ENCODE measurements around the gene SIX3.

Gene SIX3

DNA sequence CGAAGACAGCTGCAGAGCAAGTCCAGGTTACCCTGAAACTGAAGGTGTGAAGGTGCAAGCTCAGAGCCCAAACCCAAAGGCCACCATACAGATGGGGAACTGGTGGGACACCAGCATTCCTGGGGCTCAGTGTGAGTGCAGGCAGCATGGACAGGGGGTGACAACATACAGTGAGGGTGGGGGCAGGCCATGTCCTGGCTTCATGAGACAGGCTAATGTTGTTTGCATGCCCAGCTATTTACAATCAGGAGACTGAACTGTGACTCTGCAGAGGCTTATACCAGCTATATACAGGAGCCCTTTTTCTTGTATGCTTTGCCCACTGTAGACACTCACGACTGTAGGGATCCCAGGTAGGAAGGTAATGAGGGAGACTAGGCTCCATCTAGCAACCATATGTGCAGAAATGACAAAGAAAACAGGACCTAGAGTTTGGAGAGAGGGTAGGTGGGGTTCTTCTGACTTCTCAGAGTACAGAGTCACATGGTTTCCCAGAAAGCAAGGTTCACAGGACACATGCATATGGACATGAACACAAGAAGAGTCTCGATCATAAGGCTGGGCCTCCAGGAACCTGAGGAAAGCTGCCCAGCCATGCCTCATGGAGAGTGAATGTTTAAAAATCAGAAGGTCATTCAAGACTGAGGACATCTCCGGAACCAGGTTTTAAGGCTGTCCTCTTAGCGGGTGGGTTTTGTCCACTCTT, 26.4 kb downstream of the SIX3 start:
- DNase-seq (ENCODE audit: low spot score): no peak
- in situ Hi-C loops (cut with MboI; ENCODE audit: low pct_unique_long_range_greater_than_20kb, low sequenced_read_pairs, unreplicated experiment): no loop called here
- TF ChIP-seq, protein P1, sequence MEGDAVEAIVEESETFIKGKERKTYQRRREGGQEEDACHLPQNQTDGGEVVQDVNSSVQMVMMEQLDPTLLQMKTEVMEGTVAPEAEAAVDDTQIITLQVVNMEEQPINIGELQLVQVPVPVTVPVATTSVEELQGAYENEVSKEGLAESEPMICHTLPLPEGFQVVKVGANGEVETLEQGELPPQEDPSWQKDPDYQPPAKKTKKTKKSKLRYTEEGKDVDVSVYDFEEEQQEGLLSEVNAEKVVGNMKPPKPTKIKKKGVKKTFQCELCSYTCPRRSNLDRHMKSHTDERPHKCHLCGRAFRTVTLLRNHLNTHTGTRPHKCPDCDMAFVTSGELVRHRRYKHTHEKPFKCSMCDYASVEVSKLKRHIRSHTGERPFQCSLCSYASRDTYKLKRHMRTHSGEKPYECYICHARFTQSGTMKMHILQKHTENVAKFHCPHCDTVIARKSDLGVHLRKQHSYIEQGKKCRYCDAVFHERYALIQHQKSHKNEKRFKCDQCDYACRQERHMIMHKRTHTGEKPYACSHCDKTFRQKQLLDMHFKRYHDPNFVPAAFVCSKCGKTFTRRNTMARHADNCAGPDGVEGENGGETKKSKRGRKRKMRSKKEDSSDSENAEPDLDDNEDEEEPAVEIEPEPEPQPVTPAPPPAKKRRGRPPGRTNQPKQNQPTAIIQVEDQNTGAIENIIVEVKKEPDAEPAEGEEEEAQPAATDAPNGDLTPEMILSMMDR (IDR thresholded peaks at IDR 0.05; ENCODE audit: extremely low read depth, insufficient read depth, missing control alignments): no peak

DNA sequence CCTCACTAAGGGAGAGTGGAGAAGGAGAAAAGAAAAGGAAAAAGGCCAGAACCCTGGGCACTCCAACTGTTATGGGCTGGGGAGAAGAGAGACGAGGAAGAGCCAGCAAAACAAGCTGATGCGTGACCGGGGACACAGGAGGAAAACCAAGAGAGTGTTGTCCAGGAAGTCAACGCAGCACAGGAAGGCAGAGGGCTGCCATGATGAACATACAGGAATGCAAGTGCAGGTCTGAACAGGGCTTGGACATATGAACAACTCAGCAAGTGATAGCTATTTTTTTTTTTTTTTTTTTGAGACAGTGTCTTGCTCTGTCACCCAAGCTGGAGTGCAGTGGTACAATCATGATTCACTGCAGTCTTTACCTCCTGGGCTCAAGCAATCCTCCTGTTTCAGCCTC, 28.4 kb downstream of the SIX3 start:
- in situ Hi-C loops (cut with MboI; ENCODE audit: low pct_unique_long_range_greater_than_20kb, low sequenced_read_pairs, unreplicated experiment): no loop called here
- TF ChIP-seq, protein P1 (IDR thresholded peaks at IDR 0.05; ENCODE audit: extremely low read depth, insufficient read depth, missing control alignments): no peak

GRCh38 chr2:44970846-44971450, 29.4 kb downstream of the SIX3 start:
- in situ Hi-C loops (cut with MboI; ENCODE audit: low pct_unique_long_range_greater_than_20kb, low sequenced_read_pairs, unreplicated experiment): no loop called here
- no peak for DNase-seq (ENCODE audit: low spot score)
- TF ChIP-seq, protein P1 (IDR thresholded peaks at IDR 0.05; ENCODE audit: extremely low read depth, insufficient read depth, missing control alignments): no peak

More for the DNA sequence above, 28.4 kb downstream of the SIX3 start:
- DNase-seq (ENCODE audit: low spot score): no peak

DNA sequence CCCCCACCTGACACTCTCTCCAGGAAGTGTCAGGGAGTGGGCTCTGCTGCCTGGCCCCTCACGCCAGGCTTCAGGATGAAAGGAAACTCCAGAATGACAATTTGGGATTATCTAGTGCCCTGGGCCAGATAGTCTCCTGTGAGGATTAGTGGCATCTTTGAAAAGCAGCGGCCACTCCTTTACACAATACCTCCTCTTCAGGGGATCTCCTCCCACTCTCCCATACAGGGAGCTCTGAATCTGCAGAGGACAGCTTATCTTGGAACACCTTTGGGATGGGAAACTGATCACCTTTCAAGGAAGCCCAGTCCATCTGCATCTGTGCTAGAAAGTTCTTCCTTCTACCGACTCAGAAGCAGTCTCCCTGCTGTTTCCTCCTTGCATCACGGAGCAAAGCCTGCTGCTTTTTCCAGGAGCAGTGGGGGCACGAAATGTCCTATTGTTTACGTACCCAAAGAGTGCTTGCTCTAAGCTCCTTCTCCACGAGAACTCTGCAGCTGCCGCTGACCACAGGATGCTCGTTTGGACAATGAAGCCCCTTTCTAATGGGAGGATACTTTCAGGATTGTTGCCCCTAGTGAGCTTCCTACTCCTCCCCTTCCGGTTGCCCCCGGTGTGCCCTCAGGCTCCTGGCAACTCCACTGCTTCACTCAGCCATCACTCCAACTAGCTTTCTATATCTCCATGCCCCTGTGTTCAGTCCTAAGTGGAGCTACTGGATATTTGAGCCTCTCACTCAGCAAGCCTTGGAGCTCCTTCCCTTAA, 31.5 kb downstream of the SIX3 start:
- no peak for DNase-seq (ENCODE audit: low spot score)
- in situ Hi-C loops (cut with MboI; ENCODE audit: low pct_unique_long_range_greater_than_20kb, low sequenced_read_pairs, unreplicated experiment): no loop called here
- TF ChIP-seq, protein P1 (IDR thresholded peaks at IDR 0.05; ENCODE audit: extremely low read depth, insufficient read depth, missing control alignments): no peak

GRCh38 chr2:44974064-44974715, 32.7 kb downstream of the SIX3 start:
- DNase-seq (ENCODE audit: low spot score): no peak
- in situ Hi-C loops (cut with MboI; ENCODE audit: low pct_unique_long_range_greater_than_20kb, low sequenced_read_pairs, unreplicated experiment): no loop called here
- TF ChIP-seq, protein P1 (IDR thresholded peaks at IDR 0.05; ENCODE audit: extremely low read depth, insufficient read depth, missing control alignments): peak; percentile 39
